ENCODE results near the gene LTBP3.
"Not testable (repeated sequence)": the region's sequence is repeated elsewhere in the genome, so short reads cannot be mapped to it uniquely, and the experiment has no call there.

LTBP3 gene

DNA sequence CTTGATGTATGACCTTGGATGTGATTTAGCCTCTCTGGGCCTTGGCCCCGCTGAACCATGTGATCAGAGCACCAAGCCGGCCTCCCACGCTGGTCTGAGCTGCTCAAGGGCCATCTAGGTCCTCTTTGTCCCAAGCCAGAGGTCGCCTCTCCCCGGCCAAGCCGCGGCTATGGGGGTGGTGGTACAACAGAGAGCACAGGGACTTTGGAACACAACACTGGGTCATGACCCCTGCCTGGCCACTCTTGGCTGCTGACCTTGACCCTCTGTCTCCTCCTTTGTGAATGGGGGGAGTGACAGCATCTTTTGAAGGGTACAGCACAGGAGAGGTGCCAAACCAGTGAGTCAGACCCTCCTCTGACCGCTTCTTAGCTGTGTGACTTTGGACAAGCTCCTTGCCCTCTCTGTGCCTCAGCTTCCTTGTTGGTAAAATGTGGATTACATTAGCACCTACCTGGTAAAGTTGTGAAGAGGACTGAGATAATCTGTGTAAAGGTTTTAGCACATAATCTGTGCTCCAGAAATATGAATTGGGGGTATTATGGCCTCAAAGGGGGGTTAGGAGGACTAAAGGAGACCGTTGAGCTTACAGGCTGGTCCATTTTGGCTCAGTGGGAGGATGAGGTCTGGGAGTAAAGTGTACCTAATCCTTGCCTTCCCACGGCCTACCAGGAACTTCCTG is 28.5 kb downstream of the LTBP3 start:
- H3K36me3 Mint-ChIP-seq (ENCODE audit: low read depth): peaks cover 29% of the 10 kb centered on the region

DNA sequence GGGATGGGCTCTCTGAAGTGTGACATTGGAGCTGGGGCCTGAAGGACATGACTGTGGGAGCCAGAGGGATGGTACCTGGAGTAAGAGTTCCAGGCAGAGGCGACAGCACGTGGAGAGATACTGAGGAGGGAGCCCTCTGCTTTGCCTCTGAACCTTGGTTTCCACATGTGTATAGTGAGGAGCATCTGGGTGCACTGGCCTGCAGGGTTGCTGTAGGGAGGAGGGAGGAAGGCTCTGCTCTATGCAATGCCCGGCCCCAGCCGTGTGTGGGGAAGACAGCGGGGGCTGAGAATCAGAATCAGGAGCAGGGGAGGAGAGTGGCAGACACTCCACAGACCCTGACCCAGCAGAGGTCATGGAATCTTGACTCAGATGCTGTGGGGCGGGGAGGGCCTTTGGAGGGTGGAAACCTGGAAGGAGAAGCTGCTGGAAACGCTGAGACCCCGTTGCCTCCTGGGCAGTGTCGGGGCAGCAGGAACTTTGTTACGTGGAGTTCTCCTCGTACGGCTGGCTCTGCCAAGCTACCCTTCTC is 29.3 kb downstream of the LTBP3 start:
- Mint-ChIP-seq H3K27ac (no peak overlapping the region), H3K4me1 (ENCODE audit: low read depth) (peaks cover 26% of the 10 kb centered on the region), H3K27me3 (ENCODE audit: low read depth) (no peaks in the 10 kb centered on the region), H3K36me3 (ENCODE audit: low read depth) (peaks cover 25% of the 10 kb centered on the region), H3K9me3 (no peaks in the 10 kb centered on the region), H3K4me3 (no peak overlapping the region)

More for the DNA sequence above, 28.5 kb downstream of the LTBP3 start:
- H3K27me3 Mint-ChIP-seq (ENCODE audit: low read depth): no peaks in the 10 kb centered on the region
- H3K4me1 Mint-ChIP-seq (ENCODE audit: low read depth): peaks cover 20% of the 10 kb centered on the region
- H3K9me3 Mint-ChIP-seq: no peaks in the 10 kb centered on the region
- no peak overlapping the region for H3K4me3 Mint-ChIP-seq
- no peak overlapping the region for H3K27ac Mint-ChIP-seq

DNA sequence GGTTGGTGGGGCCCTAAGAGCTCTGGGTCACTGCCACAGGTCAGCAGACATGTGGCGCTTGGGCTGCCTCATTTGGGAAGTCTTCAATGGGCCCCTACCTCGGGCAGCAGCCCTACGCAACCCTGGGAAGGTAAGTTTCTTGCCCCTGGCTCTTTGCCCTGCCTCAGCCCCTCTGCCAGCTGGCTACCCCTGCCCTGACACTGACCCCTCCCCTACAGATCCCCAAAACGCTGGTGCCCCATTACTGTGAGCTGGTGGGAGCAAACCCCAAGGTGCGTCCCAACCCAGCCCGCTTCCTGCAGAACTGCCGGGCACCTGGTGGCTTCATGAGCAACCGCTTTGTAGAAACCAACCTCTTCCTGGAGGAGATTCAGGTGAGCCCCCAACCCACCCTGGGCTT is 31.4 kb downstream of the LTBP3 start:
- no peak overlapping the region for H3K27ac Mint-ChIP-seq
- H3K36me3 Mint-ChIP-seq (ENCODE audit: low read depth): peaks cover 22% of the 10 kb centered on the region
- H3K4me3 Mint-ChIP-seq: peak overlapping the region; percentile 62
- H3K27me3 Mint-ChIP-seq (ENCODE audit: low read depth): no peaks in the 10 kb centered on the region
- H3K9me3 Mint-ChIP-seq: no peaks in the 10 kb centered on the region
- H3K4me1 Mint-ChIP-seq (ENCODE audit: low read depth): peaks cover 44% of the 10 kb centered on the region

DNA sequence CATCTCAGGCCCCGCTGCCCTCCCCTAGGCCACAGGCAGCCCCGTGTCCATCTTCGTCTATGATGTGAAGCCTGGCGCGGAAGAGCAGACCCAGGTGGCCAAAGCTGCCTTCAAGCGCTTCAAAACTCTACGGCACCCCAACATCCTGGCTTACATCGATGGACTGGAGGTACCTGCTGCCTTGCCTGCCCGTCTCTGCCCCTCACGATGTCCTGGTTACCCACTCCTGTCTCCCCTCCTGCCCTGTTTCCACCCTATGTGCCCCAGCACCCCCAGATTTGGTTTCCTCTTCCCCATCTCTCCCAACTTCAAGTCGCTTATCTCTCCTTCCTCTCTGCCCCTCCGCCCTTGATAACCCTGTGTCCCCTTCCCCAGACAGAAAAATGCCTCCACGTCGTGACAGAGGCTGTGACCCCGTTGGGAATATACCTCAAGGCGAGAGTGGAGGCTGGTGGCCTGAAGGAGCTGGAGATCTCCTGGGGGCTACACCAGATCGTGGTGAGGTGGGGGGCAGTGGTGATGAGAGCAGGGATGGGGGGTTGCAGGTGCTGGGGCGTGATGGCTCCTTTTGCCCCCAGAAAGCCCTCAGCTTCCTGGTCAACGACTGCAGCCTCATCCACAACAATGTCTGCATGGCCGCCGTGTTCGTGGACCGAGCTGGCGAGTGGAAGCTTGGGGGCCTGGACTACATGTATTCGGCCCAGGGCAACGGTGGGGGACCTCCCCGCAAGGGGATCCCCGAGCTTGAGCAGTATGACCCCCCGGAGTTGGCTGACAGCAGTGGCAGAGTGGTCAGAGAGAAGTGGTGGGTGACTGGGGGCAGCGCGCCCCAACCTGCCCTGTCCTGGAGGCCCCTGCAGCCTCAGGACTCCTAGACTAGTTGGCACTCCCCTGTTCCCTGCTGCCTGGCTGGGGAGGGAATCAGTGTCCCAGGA is 32.3 kb downstream of the LTBP3 start:
- Mint-ChIP-seq H3K4me3 (peak overlapping the region; percentile 89), H3K36me3 (ENCODE audit: low read depth) (peaks cover 14% of the 10 kb centered on the region), H3K27ac (peak overlapping the region; percentile 80), H3K27me3 (ENCODE audit: low read depth) (no peaks in the 10 kb centered on the region), H3K9me3 (no peaks in the 10 kb centered on the region), H3K4me1 (ENCODE audit: low read depth) (peaks cover 44% of the 10 kb centered on the region)

DNA sequence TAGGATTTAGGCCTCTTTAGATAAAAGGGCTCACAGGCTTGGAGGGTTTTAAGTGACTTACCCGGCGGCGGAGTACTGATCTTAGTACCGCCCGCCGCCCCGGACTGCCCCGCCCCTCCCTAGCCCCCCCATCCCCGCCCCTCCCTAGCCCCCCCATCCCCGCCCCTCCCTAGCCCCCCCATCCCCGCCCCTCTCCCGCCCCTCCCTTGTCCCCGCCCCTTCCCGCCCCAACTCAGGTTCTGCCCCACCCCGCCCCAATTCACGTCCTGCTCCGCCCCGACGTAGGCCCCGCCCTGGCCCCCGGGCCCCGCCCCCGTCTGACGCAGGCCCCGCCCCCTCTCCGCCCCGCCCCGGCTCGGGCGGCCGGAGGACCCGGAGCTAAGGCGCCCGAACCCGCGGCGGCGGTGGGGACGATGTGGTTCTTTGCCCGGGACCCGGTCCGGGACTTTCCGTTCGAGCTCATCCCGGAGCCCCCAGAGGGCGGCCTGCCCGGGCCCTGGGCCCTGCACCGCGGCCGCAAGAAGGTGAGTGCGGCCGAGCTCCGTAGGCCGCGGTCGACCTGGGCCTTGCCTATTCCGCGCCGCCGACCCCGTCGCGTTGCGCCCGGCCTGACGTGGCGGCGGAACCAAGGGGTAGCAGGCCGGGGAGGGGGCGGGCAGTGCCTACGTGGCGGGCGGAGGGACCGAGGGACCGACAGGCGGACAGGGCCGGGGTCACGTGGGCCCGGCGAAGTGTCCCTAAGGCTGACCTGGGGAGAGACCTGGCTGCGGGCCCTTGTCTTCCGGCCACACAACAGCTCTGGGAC is 33.2 kb downstream of the LTBP3 start, which contains the start of gene SCYL1:
Gene SCYL1, plus strand, starts transcription at position 343 of the 805 bp plus-strand sequence. Its CDS starts 71 bp downstream, at position 414.
- H3K27ac Mint-ChIP-seq: peak within 1 kb of the TSS; percentile 89
- peaks cover 41% of the 10 kb centered on the region for H3K4me1 Mint-ChIP-seq (ENCODE audit: low read depth)

DNA sequence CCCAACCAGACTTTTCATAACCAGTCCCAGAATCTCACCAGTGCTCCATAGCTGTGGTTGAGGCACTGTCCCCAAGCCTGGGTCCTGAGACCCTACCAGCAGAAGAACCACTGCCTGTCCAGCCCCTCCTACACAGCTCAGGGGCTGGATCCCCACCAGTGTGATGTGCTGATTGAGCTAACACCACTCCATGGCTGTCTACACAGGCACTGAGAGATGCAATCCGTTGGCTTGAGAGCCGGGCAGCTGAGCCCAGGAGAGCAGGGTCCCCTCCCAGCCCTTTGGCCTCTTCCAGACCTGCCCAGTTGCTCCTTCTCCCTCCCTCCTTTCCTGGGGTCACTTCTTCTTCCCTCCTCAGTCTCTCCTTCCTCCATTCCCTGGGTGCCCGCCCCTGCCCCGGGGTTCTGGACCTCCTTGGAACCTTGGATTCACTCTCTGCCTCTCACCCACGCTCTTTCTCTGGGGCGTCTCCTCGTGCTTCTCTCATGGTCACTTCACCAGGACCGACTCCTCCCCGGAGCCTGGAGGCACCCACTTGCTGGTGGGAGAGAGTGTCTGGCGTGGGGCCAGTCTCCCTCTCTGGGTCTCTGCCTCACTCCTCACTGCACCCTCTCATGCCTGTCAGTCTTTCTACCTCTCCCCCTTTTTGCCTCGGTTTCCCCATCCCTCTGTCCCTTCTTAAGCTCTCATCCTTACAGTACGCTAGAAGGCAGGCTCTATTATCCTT is 34.0 kb downstream of the LTBP3 start:
- no peaks in the 10 kb centered on the region for H3K9me3 Mint-ChIP-seq
- no peaks in the 10 kb centered on the region for H3K27me3 Mint-ChIP-seq (ENCODE audit: low read depth)
- peaks cover 39% of the 10 kb centered on the region for H3K4me1 Mint-ChIP-seq (ENCODE audit: low read depth)
- H3K36me3 Mint-ChIP-seq (ENCODE audit: low read depth): peaks cover 11% of the 10 kb centered on the region
- H3K27ac Mint-ChIP-seq: peak overlapping the region; percentile 89
- H3K4me3 Mint-ChIP-seq: peak overlapping the region; percentile 68

More for the DNA sequence above, 33.2 kb downstream of the LTBP3 start, which contains the start of gene SCYL1:
- H3K36me3 Mint-ChIP-seq (ENCODE audit: low read depth): peaks cover 11% of the 10 kb centered on the region
- H3K9me3 Mint-ChIP-seq: no peaks in the 10 kb centered on the region
- H3K4me3 Mint-ChIP-seq: peak within 1 kb of the TSS; percentile 89
- H3K27me3 Mint-ChIP-seq (ENCODE audit: low read depth): no peaks in the 10 kb centered on the region

DNA sequence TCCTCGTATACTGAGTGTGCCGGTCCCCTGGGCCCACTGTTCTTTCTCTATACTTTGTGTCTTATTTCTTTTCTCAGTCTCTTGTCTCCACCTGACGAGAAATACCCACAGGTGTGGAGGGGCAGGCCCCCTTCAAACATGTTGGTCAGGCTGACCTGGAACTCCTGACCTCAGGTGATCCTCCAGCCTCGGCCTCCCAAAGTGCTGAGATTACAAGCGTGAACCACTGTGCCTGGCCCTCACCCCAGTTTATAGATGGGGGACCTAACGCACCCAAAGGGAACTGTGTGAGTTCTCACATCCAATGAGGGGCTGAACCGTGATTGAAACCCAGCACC is 34.6 kb downstream of the LTBP3 start:
- not testable (repeated sequence) for H3K9me3 Mint-ChIP-seq; H3K27me3 Mint-ChIP-seq (ENCODE audit: low read depth)
- Mint-ChIP-seq H3K4me3 (peak overlapping the region; percentile 64), H3K27ac (peak overlapping the region; percentile 87), H3K4me1 (ENCODE audit: low read depth) (peaks cover 36% of the 10 kb centered on the region), H3K36me3 (ENCODE audit: low read depth) (peaks cover 11% of the 10 kb centered on the region)

DNA sequence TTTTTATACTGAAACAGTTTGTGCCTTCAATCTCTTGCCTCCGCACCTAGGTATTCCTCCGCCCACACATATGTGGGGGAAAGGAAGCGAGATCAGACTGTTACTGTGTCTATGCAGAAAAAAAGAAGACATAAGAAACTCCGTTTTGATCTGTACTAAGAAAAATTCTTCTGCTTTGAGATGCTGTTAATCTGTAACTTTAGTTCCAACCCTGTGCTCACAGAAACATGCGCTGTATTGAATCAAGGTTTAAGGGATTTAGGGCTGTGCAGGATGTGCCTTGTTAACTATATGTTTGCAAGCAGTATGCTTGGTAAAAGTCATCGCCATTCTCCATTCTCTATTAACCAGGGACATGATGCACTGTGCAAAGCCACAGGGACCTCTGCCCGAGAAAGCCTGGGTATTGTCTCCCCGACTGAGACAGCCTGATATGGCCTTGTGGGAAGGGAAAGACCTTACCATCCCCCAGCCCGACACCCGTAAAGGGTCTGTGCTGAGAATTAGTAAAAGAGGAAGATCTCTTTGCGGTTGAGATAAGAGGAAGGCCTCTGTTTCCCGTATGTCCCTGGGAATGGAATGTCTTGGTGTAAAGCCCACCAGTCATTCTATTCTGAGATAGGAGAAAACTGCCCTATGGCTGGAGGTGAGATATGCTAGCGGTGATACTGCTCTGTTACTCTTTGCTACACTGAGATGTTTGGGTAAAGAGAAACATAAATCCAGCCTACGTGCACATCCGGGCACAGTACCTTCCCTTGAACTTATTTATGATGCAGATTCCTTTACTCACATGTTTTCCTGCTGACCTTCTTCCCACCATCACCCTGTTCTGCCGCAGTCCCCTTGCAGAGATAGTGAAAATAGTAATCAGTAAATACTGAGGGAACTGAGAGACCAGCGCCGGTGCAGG is 35.2 kb downstream of the LTBP3 start:
- H3K9me3 Mint-ChIP-seq; H3K27me3 Mint-ChIP-seq (ENCODE audit: low read depth): not testable (repeated sequence)
- Mint-ChIP-seq H3K4me1 (ENCODE audit: low read depth) (peaks cover 35% of the 10 kb centered on the region), H3K27ac (peak overlapping the region; percentile 87), H3K4me3 (peak overlapping the region; percentile 64), H3K36me3 (ENCODE audit: low read depth) (peaks cover 11% of the 10 kb centered on the region)

DNA sequence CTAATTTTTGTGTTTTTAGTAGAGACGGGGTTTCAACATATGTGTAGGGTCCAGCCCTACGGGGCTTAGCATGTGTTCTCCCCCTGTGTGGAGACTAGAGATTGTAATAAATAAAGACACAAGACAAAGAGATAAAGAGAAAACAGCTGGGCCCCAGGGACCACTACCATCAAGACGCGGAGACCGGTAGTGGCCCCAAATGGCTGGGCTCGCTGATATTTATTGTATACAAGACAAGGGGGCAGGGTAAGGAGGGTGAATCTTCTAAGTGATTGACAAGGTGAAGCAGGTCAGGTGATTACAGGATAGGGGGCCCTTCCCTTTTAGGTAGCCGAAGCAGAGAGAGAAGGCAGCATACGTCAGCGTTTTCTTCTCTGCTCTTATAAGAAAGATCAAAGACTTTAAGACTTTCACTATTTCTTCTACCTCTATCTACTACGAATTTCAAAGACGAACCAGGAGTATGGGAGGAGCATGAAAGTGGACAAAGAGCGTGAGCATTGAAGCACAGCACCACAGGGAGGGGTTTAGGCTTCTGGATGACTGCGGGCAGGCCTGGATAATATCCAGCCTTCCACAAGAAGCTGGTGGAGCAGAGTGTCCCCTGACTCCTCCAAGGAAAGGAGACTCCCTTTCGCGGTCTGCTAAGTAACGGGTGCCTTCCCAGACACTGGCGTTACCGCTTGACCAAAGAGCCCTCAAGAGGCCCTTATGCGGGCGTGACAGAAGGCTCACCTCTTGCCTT is 36.2 kb downstream of the LTBP3 start:
- Mint-ChIP-seq H3K27ac (peak overlapping the region; percentile 57), H3K4me3 (peak overlapping the region; percentile 27), H3K4me1 (ENCODE audit: low read depth) (peaks cover 32% of the 10 kb centered on the region)
- not testable (repeated sequence) for H3K9me3 Mint-ChIP-seq; H3K27me3 Mint-ChIP-seq (ENCODE audit: low read depth); H3K36me3 Mint-ChIP-seq (ENCODE audit: low read depth)

DNA sequence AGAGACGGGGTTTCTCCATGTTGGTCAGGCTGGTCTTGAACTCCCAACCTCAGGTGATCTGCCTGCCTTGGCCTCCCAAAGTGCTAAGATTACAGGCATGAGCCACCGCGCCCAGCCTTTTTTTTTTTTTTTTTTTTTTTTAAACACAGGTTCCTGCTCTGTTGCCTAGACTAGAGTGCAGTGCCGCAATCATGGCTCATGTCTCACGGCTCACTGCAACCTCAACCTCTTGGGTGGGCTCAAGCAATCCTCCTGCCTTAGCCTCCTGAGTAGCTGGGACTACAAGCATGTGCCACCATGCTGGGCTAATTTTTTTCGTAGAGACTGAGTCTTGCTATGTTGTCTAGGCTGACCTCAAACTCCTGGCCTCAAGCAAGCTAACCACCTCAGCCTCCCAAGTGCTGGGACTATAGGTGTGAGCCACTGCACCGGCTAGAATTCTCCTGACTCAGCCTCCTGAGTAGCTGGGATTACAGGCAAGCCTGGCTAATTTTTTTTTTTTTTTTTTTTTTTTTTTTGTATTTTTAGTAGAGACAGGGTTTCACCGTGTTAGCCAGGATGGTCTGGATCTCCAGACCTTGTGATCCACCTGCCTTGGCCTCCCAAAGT is 39.1 kb downstream of the LTBP3 start:
- H3K9me3 Mint-ChIP-seq; H3K27me3 Mint-ChIP-seq (ENCODE audit: low read depth); H3K36me3 Mint-ChIP-seq (ENCODE audit: low read depth); H3K27ac Mint-ChIP-seq; H3K4me3 Mint-ChIP-seq: not testable (repeated sequence)
- peaks cover 28% of the 10 kb centered on the region for H3K4me1 Mint-ChIP-seq (ENCODE audit: low read depth)

DNA sequence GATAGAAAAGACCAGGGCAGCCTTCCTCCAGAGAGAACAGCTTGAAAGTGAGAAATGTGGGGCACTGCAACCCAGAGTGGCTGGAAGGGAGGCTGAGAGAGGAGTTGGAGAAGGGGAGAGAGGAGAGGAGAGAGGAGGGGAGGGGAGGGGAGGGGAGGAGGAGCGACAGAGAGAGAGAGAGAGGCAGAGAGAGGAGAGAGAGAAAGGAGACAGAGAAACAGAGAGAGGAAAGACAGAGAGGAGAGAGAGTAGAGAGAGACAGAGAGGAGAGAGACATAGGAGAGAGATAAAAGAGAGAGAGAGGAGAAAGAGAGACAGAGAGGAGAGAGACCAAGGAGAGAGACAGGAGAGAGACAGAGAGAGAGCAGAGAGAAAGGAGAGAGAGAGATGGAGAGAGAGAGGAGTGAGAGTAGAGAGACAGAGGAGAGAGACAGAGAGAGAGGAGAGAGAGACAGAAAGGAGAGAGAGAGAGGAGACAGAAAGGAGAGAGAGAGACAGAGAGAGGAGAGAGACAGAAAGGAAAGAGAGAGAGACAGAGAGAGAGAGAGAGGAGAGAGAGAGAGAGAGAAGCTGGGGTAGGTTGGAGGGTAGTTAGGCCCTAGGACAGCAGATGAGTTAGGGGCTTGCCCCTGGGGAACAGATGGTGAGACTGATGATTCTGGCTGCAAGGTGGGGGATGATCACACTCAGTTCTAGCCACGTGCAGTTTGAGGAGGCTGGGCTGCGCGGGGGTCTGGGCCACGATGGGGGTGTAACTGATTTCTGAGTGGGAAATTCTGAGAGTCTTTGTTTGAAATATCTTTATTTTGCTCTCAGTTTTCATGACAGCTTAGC is 41.8 kb downstream of the LTBP3 start:
- Mint-ChIP-seq H3K27me3 (ENCODE audit: low read depth) (no peaks in the 10 kb centered on the region), H3K27ac (peak overlapping the region; percentile 13), H3K9me3 (no peaks in the 10 kb centered on the region), H3K36me3 (ENCODE audit: low read depth) (no peaks in the 10 kb centered on the region), H3K4me1 (ENCODE audit: low read depth) (peaks cover 7% of the 10 kb centered on the region), H3K4me3 (no peak overlapping the region)

Data from T-helper 1 cell treated with Interleukin-12 subunit alpha and Interleukin-12 subunit beta and Interleukin-4 antibody, amounts not matched to agents 30 μg/mL and 1 μg/mL, for 36 hours (primary cell).